Peyer's patch (tissue), 4 donors: ENCODE data around the gene SMIM24. TPM values are rescaled to one million over a fixed set of nuclear protein-coding genes. Genes with fewer than 3 reads are reported as not detected.

Source experiments
- DNase-seq, 3 donors: peaks; one replicate each; pipeline ENCODE4 v3.0.0-alpha.2; 2017 to 2019
- H3K27ac ChIP-seq, 4 donors: fragments of 200-600 bp; sonication (generic); one replicate each; pipeline ENCODE4 v1.5.1; 2016 to 2019
- H3K27me3 ChIP-seq, 2 donors: fragments of 200-600 bp; sonication (generic); one replicate each; pipeline ENCODE4 v1.5.1; 2019
- H3K36me3 ChIP-seq, 3 donors: fragments of 200-600 bp; sonication (generic); one replicate each; pipeline ENCODE4 v1.5.1; 2016 to 2019
- H3K4me1 ChIP-seq, 4 donors: fragments of 200-600 bp; sonication (generic); one replicate each; pipeline ENCODE4 v1.5.1; 2016 to 2019
- H3K4me3 ChIP-seq, 4 donors: fragments of 200-600 bp; sonication (generic); 1 replicate in 3 of 4; 2 replicates in 1 of 4; pipeline ENCODE4 v1.5.1; 2016 to 2019; ENCODE audit warnings: mild to moderate bottlenecking in 1 of 4
- H3K9me3 ChIP-seq, 4 donors: fragments of 200-600 bp; sonication (generic); one replicate each; pipeline ENCODE4 v1.5.1; 2016 to 2019; ENCODE audit warnings: mild to moderate bottlenecking in 1 of 4
- CTCF ChIP-seq, 6 experiments: fragments of 450-650 bp in 4 of 6; fragments of 200-600 bp in 2 of 6; sonication (generic) in 1 of 6; IDR thresholded peaks; one replicate each; pipeline ENCODE4 v1.5.1; 2017 to 2019; ENCODE audit warnings: antibody characterized with exemption in 6 of 6, mild to moderate bottlenecking in 3 of 6, moderate library complexity in 1 of 6
- POLR2A ChIP-seq, 2 donors: fragments of 450-650 bp; IDR thresholded peaks; one replicate each; pipeline ENCODE4 v1.5.1; 2017; ENCODE audit warnings: antibody characterized with exemption in 2 of 2, mild to moderate bottlenecking in 2 of 2, moderate library complexity in 2 of 2
- total RNA-seq, 4 donors: library from RNA; depleted of rRNA; stranded (reverse); fragments of >200 nt; gene quantifications; one replicate each; pipeline ENCODE4 v1.1.0, GENCODE V29; 2016

SMIM24 gene
- total RNA-seq, 4 donors from 2014 or later: 75.9 to 1,153 (median 771) TPM

GRCh38 chr19:3504735-3505134 lies 24.4 kb upstream of the SMIM24 start:
- Histone ChIP-seq H3K36me3 (peaks cover 0 to 12% (median 0%) of the 10 kb centered on the region in 3 donors), H3K27me3 (no peaks in the 10 kb centered on the region), H3K4me3 (no peak overlapping the region), H3K9me3 (no peaks in the 10 kb centered on the region), H3K4me1 (peaks cover 0 to 29% (median 12%) of the 10 kb centered on the region in 4 donors), H3K27ac (no peak overlapping the region)
- TF ChIP-seq CTCF (IDR thresholded peaks at IDR 0.05): no peak
- no peak for TF ChIP-seq POLR2A (IDR thresholded peaks at IDR 0.05)
- no peak for DNase-seq

GRCh38 chr19:3503036-3503572 lies 22.8 kb upstream of the SMIM24 start:
- TF ChIP-seq POLR2A (IDR thresholded peaks at IDR 0.05) (no peak), CTCF (IDR thresholded peaks at IDR 0.05) (no peak)
- no peak overlapping the region for H3K27ac ChIP-seq
- DNase-seq: no peak
- H3K4me3 ChIP-seq: no peak overlapping the region
- H3K36me3 ChIP-seq: no peaks in the 10 kb centered on the region
- no peaks in the 10 kb centered on the region for H3K9me3 ChIP-seq
- H3K4me1 ChIP-seq: peaks cover 0 to 31% (median 13%) of the 10 kb centered on the region in 4 donors
- H3K27me3 ChIP-seq: no peaks in the 10 kb centered on the region

- Histone ChIP-seq H3K27ac (no peak overlapping the region), H3K4me1 (peaks cover 0 to 19% (median 6%) of the 10 kb centered on the region in 4 donors), H3K9me3 (no peaks in the 10 kb centered on the region), H3K36me3 (no peaks in the 10 kb centered on the region), H3K4me3 (no peak overlapping the region), H3K27me3 (no peaks in the 10 kb centered on the region)
- TF ChIP-seq CTCF (IDR thresholded peaks at IDR 0.05) (no peak), POLR2A (IDR thresholded peaks at IDR 0.05) (no peak)
- no peak for DNase-seq
Observed at GRCh38 chr19:3501780-3502179, 21.5 kb upstream of the SMIM24 start.

GRCh38 chr19:3500429-3501101 lies 20.2 kb upstream of the SMIM24 start, which contains the start of gene DOHH:
Gene DOHH (minus strand): TSS chr19:3500674. CDS start chr19:3496814, 3,860 bp downstream.
- peak; percentile 94 to 98 (median 96) for DNase-seq
- Histone ChIP-seq H3K36me3 (peaks cover 0 to 11% (median 0%) of the 10 kb centered on the region in 3 donors), H3K4me1 (peaks cover 0 to 19% (median 6%) of the 10 kb centered on the region in 4 donors), H3K27ac (peak within 1 kb of the TSS; percentile 84 to 91 (median 87)), H3K27me3 (no peaks in the 10 kb centered on the region), H3K4me3 (peak within 1 kb of the TSS; percentile 76 to 99 (median 92)), H3K9me3 (no peaks in the 10 kb centered on the region)
- TF ChIP-seq POLR2A (IDR thresholded peaks at IDR 0.05) (no peak), CTCF (IDR thresholded peaks at IDR 0.05) (peak in 1 of 6 experiments; percentile 11)

GRCh38 chr19:3499738-3500428 lies 19.6 kb upstream of the SMIM24 start:
- no peak for TF ChIP-seq POLR2A (IDR thresholded peaks at IDR 0.05)
- no peak for TF ChIP-seq CTCF (IDR thresholded peaks at IDR 0.05)
- Histone ChIP-seq H3K9me3 (no peaks in the 10 kb centered on the region), H3K27me3 (no peaks in the 10 kb centered on the region), H3K27ac (peak overlapping the region; percentile 84 to 91 (median 87)), H3K36me3 (peaks cover 0 to 18% (median 0%) of the 10 kb centered on the region in 3 donors), H3K4me1 (peaks cover 0 to 13% (median 4%) of the 10 kb centered on the region in 4 donors), H3K4me3 (peak overlapping the region; percentile 76 to 99 (median 92))
- DNase-seq: no peak
